Activated gamma-delta T cell (primary cell): ENCODE results near the gene SGPP1.
"Not testable (repeated sequence)": the region's sequence is repeated elsewhere in the genome, so short reads cannot be mapped to it uniquely, and the experiment has no call there.

ENCODE experiments used
- DNase-seq: peaks from one replicate; lab custom pipeline; 2025; lab: John Stamatoyannopoulos, UW

The SGPP1 gene

DNA sequence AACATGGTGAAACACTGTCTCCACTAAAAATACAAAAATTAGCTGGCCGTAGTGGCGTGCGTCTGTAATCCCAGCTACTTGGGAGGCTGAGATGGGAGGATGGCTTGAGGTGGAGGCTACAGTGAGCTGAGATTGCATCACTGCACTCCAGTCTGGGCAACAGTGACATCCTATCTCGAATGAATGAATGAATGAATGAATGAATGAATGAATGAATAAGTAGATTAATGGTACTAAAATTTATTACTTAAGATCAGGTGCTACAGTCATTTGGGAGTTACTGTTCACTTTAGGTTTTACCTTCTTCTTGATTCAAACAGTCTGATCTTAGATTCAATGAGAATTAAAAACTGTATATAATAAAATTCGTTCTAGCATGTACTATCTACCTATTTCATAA lies 54.6 kb downstream of the SGPP1 start:
- DNase-seq = no peak

GRCh38 chr14:63672417-63673180 lies 55.3 kb downstream of the SGPP1 start:
- no peak for DNase-seq

DNA sequence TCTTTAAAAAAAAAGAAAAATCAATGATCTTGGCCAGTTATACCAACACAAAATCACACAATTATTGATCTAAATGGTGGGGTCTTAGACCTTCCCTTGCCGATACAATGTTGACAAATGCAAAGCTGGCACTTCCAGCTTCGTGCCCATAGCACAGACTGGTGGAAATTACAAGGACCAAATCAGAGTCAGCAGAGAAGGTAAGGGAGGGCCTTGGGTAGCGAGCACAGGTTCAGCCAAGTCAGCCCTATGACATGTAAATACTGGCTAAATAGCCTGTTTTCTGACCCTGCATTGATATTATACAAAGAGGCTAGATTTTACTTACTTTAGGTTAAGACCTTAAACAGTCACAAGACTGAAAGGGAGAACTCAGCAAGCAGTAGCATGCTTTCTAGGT lies 55.9 kb downstream of the SGPP1 start:
- no peak for DNase-seq

- no peak for DNase-seq
Measured at GRCh38 chr14:63670692-63671091, 57.2 kb downstream of the SGPP1 start.

- DNase-seq = no peak
Measured at GRCh38 chr14:63666335-63666734, 61.5 kb downstream of the SGPP1 start.

- DNase-seq = no peak
Measured at GRCh38 chr14:63663428-63664341, 64.2 kb downstream of the SGPP1 start.

DNA sequence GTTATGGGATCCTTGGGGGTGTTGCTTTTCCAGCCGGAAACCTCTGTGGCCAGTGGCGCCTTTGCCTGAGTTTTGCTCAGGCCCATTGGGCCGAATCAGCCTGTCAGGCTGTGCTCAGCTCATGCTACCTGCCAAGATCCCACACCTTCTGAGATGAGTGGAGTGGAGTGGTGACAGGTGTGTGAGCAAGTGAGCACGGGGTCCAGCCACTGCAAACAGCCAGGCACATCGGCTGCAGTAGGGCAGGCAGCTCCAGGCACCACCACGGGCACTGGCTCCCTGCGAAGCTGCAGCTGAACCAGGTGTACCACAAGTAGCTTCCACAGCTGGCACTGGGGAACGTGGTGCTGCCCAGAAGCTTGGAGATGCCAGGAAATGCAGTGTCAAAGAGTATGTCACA lies 65.1 kb downstream of the SGPP1 start:
- no peak for DNase-seq

GRCh38 chr14:63661881-63662280 lies 66.0 kb downstream of the SGPP1 start:
- not testable (repeated sequence) for DNase-seq

DNA sequence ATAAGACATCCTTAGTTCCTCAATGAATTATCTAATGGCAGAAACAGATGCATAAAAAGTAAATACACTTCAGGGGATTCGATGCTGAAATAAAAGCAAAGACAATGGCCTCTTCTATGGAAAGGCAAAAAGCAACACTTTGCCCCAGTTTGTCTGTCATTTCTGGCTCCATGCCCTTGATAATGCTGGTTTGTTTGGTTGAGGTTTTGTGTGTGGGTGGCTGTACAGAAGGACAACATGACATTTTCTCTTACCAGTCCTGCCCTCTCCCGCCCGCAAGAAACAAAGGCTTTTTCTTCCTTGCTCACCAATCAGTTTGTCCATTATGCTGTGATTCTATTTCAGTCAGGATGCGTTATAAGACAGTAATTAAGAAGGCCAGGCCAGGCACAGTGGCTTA lies 68.1 kb downstream of the SGPP1 start:
- no peak for DNase-seq

- no peak for DNase-seq
Measured at GRCh38 chr14:63656194-63656593, 71.7 kb downstream of the SGPP1 start.

DNA sequence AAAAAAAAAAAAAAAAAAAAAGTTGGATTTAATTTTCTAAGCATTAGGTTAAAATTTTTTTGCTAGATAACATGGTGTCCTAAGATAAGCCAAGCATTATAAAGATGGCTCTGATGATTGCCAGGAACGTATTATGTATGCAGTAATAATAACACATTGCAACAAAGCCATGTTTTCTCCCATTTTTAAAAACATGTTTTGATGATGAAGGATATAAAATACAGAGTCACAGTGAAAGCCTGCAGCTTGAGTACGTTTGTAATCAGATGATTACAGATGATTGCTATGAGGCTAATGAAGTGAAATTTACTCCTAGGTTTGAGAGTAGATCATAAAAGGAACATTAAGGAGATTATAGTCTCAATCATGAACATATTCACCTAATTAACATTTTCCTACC lies 72.9 kb downstream of the SGPP1 start:
- DNase-seq = no peak

- no peak for DNase-seq
Measured at GRCh38 chr14:63654346-63654745, 73.5 kb downstream of the SGPP1 start.

DNA sequence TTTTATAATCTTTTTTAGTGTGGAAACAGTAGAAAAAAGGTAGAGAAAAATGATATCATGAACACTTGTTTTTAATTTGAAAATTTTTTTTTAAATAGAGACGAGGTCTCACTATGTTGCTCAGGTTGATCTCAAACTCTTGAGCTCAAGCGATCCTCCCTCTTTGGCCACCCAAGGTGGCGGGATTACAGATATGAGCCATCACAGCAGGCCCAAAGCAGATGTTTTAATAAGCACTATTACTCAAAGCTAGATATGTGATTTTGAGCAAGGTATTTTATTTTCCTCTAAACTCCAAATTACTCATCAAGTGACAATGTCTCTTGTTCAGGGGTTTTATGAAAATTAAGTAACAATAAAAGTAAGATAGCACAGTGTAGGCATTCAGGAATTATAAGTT lies 75.5 kb downstream of the SGPP1 start:
- no peak for DNase-seq

GRCh38 chr14:63650256-63650952 lies 77.5 kb downstream of the SGPP1 start:
- DNase-seq = no peak

- DNase-seq = no peak
Measured at GRCh38 chr14:63647696-63648410, 80.0 kb downstream of the SGPP1 start.

GRCh38 chr14:63644741-63645140 lies 83.1 kb downstream of the SGPP1 start:
- no peak for DNase-seq

GRCh38 chr14:63642656-63643382 lies 85.0 kb downstream of the SGPP1 start:
- no peak for DNase-seq

DNA sequence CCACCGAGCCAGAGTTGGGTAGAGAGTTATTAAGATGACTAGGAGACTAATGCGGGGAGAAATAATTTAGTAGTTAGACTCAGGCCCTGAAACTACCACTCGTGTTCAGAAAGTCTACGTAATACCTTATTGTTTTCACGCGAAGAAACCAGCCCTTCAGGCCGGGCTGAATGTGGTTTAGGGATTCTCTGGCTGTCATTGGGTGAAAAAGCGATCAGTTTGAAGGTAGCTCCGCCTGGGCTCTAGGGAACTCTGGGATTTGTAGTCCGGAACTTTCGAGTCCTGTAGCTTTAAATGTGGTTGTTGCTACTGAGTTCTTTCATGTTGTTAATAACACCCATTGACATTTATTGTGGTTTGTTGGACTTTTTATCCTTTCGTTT lies 85.6 kb downstream of the SGPP1 start:
- DNase-seq = no peak

- peak; percentile 80 for DNase-seq
Measured at GRCh38 chr14:63641473-63642228, 86.2 kb downstream of the SGPP1 start, which contains the start of gene WDR89. TSS of gene WDR89 (minus strand) at chr14:63641871. CDS start at chr14:63599942, 41,929 bp downstream.

DNA sequence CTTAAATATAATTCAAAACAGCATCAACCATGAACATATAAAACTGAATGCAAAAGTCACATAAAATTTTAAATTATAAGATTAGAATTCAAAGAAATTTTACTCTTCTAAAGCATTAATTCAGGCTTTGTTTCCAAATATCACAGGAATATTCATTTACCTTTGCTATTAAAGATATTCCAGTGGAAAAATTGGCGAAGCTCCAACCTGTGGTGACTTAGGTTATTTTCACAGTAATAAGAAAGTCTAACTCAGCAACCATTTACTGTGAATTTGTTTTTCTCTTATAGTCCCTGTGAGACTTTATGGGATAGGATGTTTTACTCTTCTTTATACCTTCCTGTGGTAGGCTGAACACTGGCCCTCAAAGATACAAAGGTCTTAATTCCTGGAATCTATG lies 89.4 kb downstream of the SGPP1 start:
- DNase-seq = no peak
